Ovary (tissue), 9 donors: ENCODE measurements around the gene PI4KB. TPM values are rescaled to one million over a fixed set of nuclear protein-coding genes. Genes with fewer than 3 reads are reported as not detected.
A peak's percentile ranks its signal among the peaks of the same experiment; 100 is the strongest.

Experiments
- DNase-seq, 5 donors: peaks; one replicate each; pipeline ENCODE4 v3.0.0-alpha.2; 2019 to 2020
- H3K27ac ChIP-seq, 2 donors: fragments of 200-600 bp; one replicate each; pipeline versions ENCODE4 v1.5.1 to v1.8.0; 2019 to 2022
- H3K27me3 ChIP-seq: fragments of 200-600 bp; one replicate; pipeline ENCODE4 v1.8.0; 2022
- H3K36me3 ChIP-seq: fragments of 200-600 bp; sonication (generic); one replicate; pipeline ENCODE4 v1.5.1; 2019
- H3K4me1 ChIP-seq: one replicate; pipeline ENCODE4 v1.8.1; 2013; ENCODE audit warnings: mild to moderate bottlenecking, moderate library complexity; ENCODE audit not compliant: insufficient read depth
- H3K4me3 ChIP-seq: fragments of 200-600 bp; sonication (generic); one replicate; pipeline ENCODE4 v1.5.1; 2017
- H3K9me3 ChIP-seq, 2 donors: fragments of 200-600 bp in 1 of 2; sonication (generic) in 1 of 2; one replicate each; pipeline versions ENCODE4 v1.5.1 to v1.8.1; 2013 to 2019; ENCODE audit warnings: mild to moderate bottlenecking in 1 of 2, moderate library complexity in 1 of 2
- EP300 ChIP-seq: sonication (generic); formaldehyde crosslinking; IDR thresholded peaks from one replicate; pipeline ENCODE4 v1.6.1; 2017; ENCODE audit warnings: antibody characterized with exemption
- POLR2A ChIP-seq: fragments of 450-650 bp; IDR thresholded peaks from one replicate; pipeline ENCODE4 v1.6.1; 2017; ENCODE audit warnings: antibody characterized with exemption, mild to moderate bottlenecking, moderate library complexity
- WGBS, 3 donors: extraction: QIAGEN DNeasy Blood & Tissue Kit in 1 of 3; methylation state at CpG; one replicate each; pipeline versions ENCODE4 v1.1.5 to v1.1.7; 2013 to 2017; 5-methylcytosine and 5-hydroxymethylcytosine counted together
- intact Hi-C, 4 donors: fragments of 100-400 bp; cut with DNase I; formaldehyde crosslinking; loops; one replicate each; pipeline versions ENCODE4 v1.11.0 to v1.15.1; 2022 to 2023
- polyA plus RNA-seq, 2 donors: library from polyadenylated mRNA; stranded (reverse); fragments of 200-250 nt in 1 of 2; fragments of 350-450 nt in 1 of 2; fragmentation: Illumina TruSeq in 1 of 2; extraction: RNeasy Lipid Tissue Mini Kit (QIAGEN cat#74804) in 1 of 2; gene quantifications; one replicate each; pipeline ENCODE4 v1.2.3, GENCODE V29; 2013 to 2014
- small RNA-seq: library from RNA; depleted of rRNA; stranded (forward); fragments of <200 nt; gene quantifications from one replicate; pipeline ENCODE3, GENCODE V24; 2016
- total RNA-seq, 7 donors: library from RNA; depleted of rRNA in 2 of 7; stranded (reverse); fragments of >200 nt in 2 of 7; fragmentation: NEBNext Ultra II Directional in 3 of 7; extraction: Animal tissue kit (Norgen Biotek cat#: 25700) in 3 of 7; gene quantifications; one replicate each; pipeline versions ENCODE4 v1.1.0 to v1.2.4, GENCODE V29; 2016 to 2023
- TF ChIP-seq, protein P1 (sequence below), 3 donors: fragments of 450-650 bp in 2 of 3; fragments of 200-600 bp in 1 of 3; IDR thresholded peaks; one replicate each; pipeline versions ENCODE4 v1.5.1 to v1.8.0; 2016 to 2022; ENCODE audit warnings: antibody characterized with exemption in 3 of 3, mild to moderate bottlenecking in 1 of 3
- donor health status: DM: no; HTN: no; CAD: no; lungs with moderate emphysema.
- donor health status: DM: no; HTN: no; CAD: no.
- donor health status: Bipolar disorder and iron deficiency.
- donor health status: DM: yes; HTN: yes; CAD: no.
- donor health status: DM: no; HTN: no; CAD: no.
- donor health status: DM: yes; HTN: yes; CAD: no.

Gene PI4KB
- total and polyA plus RNA-seq, 9 donors, result 39.8 to 88.9 (median 63.8) TPM

DNA sequence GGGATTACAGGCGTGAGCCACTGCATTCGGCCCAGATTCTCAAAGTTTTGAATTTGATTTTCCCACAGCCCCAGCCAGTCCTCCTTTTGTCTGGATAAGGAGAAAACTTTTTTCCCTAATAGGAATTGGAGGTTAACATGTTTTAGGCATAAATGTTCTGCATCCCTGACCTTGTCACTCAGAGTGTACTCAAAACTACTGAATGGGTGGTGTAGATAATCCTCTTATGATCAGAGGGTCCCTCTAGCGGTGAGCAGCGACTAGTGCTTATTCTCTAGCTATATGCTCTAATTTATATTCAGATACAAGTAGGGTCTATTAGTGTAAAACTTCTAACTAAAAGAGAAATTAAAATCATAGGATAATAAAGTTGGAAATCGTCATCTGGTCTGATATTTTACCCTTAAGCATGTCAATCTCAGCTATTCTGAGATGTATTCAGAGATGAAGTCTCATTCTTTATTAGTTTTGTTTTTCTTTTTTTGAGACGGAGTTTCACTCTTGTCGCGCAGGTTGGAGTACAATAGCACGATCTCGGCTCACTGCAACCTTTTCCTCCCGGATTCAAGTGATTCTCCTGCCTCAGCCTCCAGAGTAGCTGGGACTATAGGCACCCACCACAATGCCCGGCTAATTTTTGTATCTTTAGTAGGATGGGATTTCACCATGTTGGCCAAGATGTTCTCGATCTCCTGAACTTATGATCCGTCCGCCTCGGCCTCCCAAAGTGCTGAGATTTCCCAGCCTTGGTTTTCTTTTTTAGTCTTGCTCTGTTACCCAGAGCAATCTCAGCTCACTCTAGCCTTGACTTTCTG is 75.4 kb downstream of the PI4KB start:
- no peak for TF ChIP-seq EP300
- TF ChIP-seq, protein P1, sequence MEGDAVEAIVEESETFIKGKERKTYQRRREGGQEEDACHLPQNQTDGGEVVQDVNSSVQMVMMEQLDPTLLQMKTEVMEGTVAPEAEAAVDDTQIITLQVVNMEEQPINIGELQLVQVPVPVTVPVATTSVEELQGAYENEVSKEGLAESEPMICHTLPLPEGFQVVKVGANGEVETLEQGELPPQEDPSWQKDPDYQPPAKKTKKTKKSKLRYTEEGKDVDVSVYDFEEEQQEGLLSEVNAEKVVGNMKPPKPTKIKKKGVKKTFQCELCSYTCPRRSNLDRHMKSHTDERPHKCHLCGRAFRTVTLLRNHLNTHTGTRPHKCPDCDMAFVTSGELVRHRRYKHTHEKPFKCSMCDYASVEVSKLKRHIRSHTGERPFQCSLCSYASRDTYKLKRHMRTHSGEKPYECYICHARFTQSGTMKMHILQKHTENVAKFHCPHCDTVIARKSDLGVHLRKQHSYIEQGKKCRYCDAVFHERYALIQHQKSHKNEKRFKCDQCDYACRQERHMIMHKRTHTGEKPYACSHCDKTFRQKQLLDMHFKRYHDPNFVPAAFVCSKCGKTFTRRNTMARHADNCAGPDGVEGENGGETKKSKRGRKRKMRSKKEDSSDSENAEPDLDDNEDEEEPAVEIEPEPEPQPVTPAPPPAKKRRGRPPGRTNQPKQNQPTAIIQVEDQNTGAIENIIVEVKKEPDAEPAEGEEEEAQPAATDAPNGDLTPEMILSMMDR (IDR thresholded peaks at IDR 0.05), result peak; percentile 49 to 77 (median 72)
- Histone ChIP-seq H3K27me3 (no peaks in the 10 kb centered on the region), H3K9me3 (no peaks in the 10 kb centered on the region), H3K4me3 (no peak overlapping the region), H3K4me1 (peaks cover 4% of the 10 kb centered on the region), H3K27ac (no peak overlapping the region), H3K36me3 (no peaks in the 10 kb centered on the region)
- peak in 4 of 5 donors; percentile 20 to 62 (median 49) for DNase-seq
- intact Hi-C loops, result loop anchor here in 3 of 4 donors (5.0 to 10.0 kb wide), 3 partner anchors 55 to 60 kb away; partner anchors contain the start of genes PIP5K1A (in 2 of the 3) and VPS72 (in 2 of the 3)
- 61 to 69% (median 66%) methylated on average over 16 of the region's 16 CpGs for WGBS, 3 donors

DNA sequence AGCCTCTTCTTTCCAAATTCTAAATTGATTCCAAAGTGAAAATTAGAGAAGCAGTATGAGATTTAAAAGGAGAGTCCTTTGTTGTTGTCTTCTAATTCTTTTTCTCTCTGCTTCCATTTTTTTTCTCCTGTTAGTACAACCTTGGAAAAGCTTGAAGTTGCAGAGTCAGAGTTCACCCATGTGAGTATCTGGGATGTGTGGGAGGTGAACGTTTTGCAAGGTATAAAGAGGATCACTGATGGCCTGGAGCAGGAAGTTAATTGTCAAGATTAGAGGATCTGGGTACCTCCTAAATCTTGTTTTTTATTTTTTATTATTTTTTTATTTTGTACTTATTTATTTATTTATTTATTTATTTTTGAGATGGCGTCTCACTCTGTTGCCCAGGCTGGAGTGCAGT is 80.4 kb downstream of the PI4KB start:
- Histone ChIP-seq H3K9me3 (no peaks in the 10 kb centered on the region), H3K4me1 (no peaks in the 10 kb centered on the region), H3K27ac (no peak overlapping the region), H3K36me3 (no peaks in the 10 kb centered on the region), H3K27me3 (no peaks in the 10 kb centered on the region), H3K4me3 (no peak overlapping the region)
- 54 to 61% (median 61%) methylated on average over 2 of the region's 2 CpGs for WGBS, 3 donors
- no peak for DNase-seq
- intact Hi-C loops, result no loop called here
- TF ChIP-seq, protein P1 (IDR thresholded peaks at IDR 0.05), result no peak
- no peak for TF ChIP-seq EP300

DNA sequence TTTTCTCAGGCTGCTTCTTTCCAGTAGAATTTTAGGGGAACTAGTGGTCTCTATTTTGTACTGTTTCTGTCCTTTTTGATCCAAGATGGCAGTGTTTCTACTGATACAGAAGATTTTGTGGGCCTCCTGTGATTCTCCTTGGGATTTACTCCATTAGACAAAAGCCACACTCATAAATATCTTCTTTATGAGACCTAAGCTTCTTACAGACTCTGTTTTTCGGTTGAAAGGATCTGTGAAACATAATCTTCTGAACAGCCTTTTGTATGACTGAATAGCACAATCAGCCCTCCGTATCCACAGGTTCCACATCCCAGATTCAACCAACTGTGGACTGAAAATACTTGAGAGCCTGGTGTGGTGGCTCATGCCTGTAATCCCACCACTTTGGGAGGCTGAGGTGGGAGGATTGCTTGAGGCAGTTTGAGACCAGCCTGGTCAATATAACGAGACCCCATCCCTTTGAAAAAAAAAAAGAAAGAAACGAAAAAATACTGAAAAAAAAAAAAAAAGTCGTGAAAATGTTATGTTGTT is 83.5 kb downstream of the PI4KB start:
- no peaks in the 10 kb centered on the region for H3K36me3 ChIP-seq
- H3K27me3 ChIP-seq, result no peaks in the 10 kb centered on the region
- no peak overlapping the region for H3K27ac ChIP-seq
- intact Hi-C loops, result no loop called here
- no peaks in the 10 kb centered on the region for H3K9me3 ChIP-seq
- 80 to 85% (median 80%) methylated on average over 5 of the region's 5 CpGs for WGBS, 3 donors
- DNase-seq, result no peak
- no peak overlapping the region for H3K4me3 ChIP-seq
- H3K4me1 ChIP-seq, result no peaks in the 10 kb centered on the region
- no peak for TF ChIP-seq EP300

DNA sequence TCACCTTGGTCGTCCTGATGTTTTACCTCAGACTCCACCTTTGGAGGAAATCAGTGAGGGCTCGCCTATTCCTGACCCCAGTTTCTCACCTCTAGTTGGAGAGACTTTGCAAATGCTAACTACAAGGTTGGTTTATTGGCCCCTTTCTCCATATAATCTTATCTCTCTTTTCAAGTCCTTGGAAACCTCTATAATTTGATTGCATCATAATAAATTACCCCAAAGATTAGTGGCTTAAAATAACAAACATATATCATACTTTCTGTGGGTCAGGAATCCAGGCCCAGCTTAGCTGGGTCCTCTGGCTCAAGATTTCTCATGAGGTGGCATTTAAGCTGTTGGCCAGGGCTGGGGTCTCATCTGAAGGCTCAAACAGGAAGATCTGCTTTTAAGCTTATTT is 84.8 kb downstream of the PI4KB start:
- no peaks in the 10 kb centered on the region for H3K36me3 ChIP-seq

More for the DNA sequence above, 84.8 kb downstream of the PI4KB start:
- no peaks in the 10 kb centered on the region for H3K4me1 ChIP-seq
- no peak overlapping the region for H3K4me3 ChIP-seq
- intact Hi-C loops, result no loop called here
- no peaks in the 10 kb centered on the region for H3K9me3 ChIP-seq
- H3K27me3 ChIP-seq, result no peaks in the 10 kb centered on the region
- DNase-seq, result no peak
- TF ChIP-seq POLR2A (no peak), EP300 (no peak)
- TF ChIP-seq, protein P1 (IDR thresholded peaks at IDR 0.05), result no peak
- WGBS, 3 donors, result 80 to 91% (median 82%) methylated on average over 2 of the region's 2 CpGs
- no peak overlapping the region for H3K27ac ChIP-seq

Small RNA genes lying within 50 kb of the gene (small RNA-seq; reads per million reads assigned to genes)
- gene RN7SL444P, result not detected

Other genes with a start within 250 kb of the PI4KB start
- gene SEMA6C, start 180.8 kb downstream of the PI4KB start, total RNA-seq, result 10 to 100 TPM in 5 of 7 donors, 1 to 10 TPM in 2; 8.0 to 18.0 (median 14.7) TPM
- gene SEMA6C, start 180.8 kb downstream of the PI4KB start, polyA plus RNA-seq, result 10 to 100 TPM in 1 of 2 donors, 1 to 10 TPM in 1; 5.0 to 13.4 TPM
- 1 to 10 TPM in 5 of 7 donors, under 1 TPM in 2; 0.48 to 3.8 (median 1.2) TPM for gene TNFAIP8L2, start 170.8 kb downstream of the PI4KB start, total RNA-seq
- 1 to 10 TPM; 2.1 to 4.6 TPM for gene TNFAIP8L2, start 170.8 kb downstream of the PI4KB start, polyA plus RNA-seq
- 10 to 100 TPM; 12.6 to 20.3 (median 14.3) TPM for gene LYSMD1, start 161.5 kb downstream of the PI4KB start, total RNA-seq
- 10 to 100 TPM; 14.3 to 15.5 TPM for gene LYSMD1, start 161.5 kb downstream of the PI4KB start, polyA plus RNA-seq
- 10 to 100 TPM; 18.6 to 32.7 (median 22.7) TPM for gene SCNM1, start 161.3 kb downstream of the PI4KB start, total RNA-seq
- 10 to 100 TPM; 33.0 to 38.9 TPM for gene SCNM1, start 161.3 kb downstream of the PI4KB start, polyA plus RNA-seq
- 1 to 10 TPM in 2 of 7 donors, under 1 TPM in 3, not detected in 2; 0.42 to 1.4 (median 0.88) TPM for gene TMOD4, start 151.4 kb downstream of the PI4KB start, total RNA-seq
- gene TMOD4, start 151.4 kb downstream of the PI4KB start, polyA plus RNA-seq, result under 1 TPM in 1 of 2 donors, not detected in 1; 0.15 TPM
- 10 to 100 TPM; 24.5 to 53.1 (median 48.9) TPM for gene VPS72, start 137.2 kb downstream of the PI4KB start, total RNA-seq
- gene VPS72, start 137.2 kb downstream of the PI4KB start, polyA plus RNA-seq, result 10 to 100 TPM; 42.2 to 78.4 TPM
- gene PIP5K1A, start 128.9 kb downstream of the PI4KB start, total RNA-seq, result 10 to 100 TPM; 33.0 to 62.8 (median 47.5) TPM
- gene PIP5K1A, start 128.9 kb downstream of the PI4KB start, polyA plus RNA-seq, result 10 to 100 TPM; 19.8 to 50.4 TPM
- 100 to 1,000 TPM in 4 of 7 donors, 10 to 100 TPM in 3; 78.1 to 117 (median 108) TPM for gene PSMD4, start 72.7 kb downstream of the PI4KB start, total RNA-seq
- gene PSMD4, start 72.7 kb downstream of the PI4KB start, polyA plus RNA-seq, result 100 to 1,000 TPM; 116 to 167 TPM
- 10 to 100 TPM; 20.6 to 37.2 (median 27.6) TPM for gene ZNF687, start 45.1 kb downstream of the PI4KB start, total RNA-seq
- gene ZNF687, start 45.1 kb downstream of the PI4KB start, polyA plus RNA-seq, result 10 to 100 TPM in 1 of 2 donors, 1 to 10 TPM in 1; 6.4 to 16.3 TPM
- gene RFX5, start 19.8 kb upstream of the PI4KB start, total RNA-seq, result 10 to 100 TPM; 11.8 to 27.9 (median 22.6) TPM
- 10 to 100 TPM; 12.1 to 38.7 TPM for gene RFX5, start 19.8 kb upstream of the PI4KB start, polyA plus RNA-seq
- 100 to 1,000 TPM in 1 of 7 donors, 10 to 100 TPM in 6; 29.6 to 117 (median 87.3) TPM for gene SELENBP1, start 45.3 kb upstream of the PI4KB start, total RNA-seq
- gene SELENBP1, start 45.3 kb upstream of the PI4KB start, polyA plus RNA-seq, result 10 to 100 TPM; 49.2 to 65.7 TPM
- gene PSMB4, start 72.2 kb upstream of the PI4KB start, total RNA-seq, result 100 to 1,000 TPM; 190 to 219 (median 206) TPM
- 100 to 1,000 TPM; 221 to 274 TPM for gene PSMB4, start 72.2 kb upstream of the PI4KB start, polyA plus RNA-seq
- gene POGZ, start 132.1 kb upstream of the PI4KB start, total RNA-seq, result 100 to 1,000 TPM in 5 of 7 donors, 10 to 100 TPM in 2; 54.8 to 151 (median 104) TPM
- 100 to 1,000 TPM in 1 of 2 donors, 10 to 100 TPM in 1; 34.6 to 110 TPM for gene POGZ, start 132.1 kb upstream of the PI4KB start, polyA plus RNA-seq
- gene CGN, start 184.0 kb upstream of the PI4KB start, total RNA-seq, result 10 to 100 TPM in 1 of 7 donors, 1 to 10 TPM in 6; 3.2 to 26.8 (median 5.3) TPM
- gene CGN, start 184.0 kb upstream of the PI4KB start, polyA plus RNA-seq, result 1 to 10 TPM; 1.0 to 4.3 TPM
- gene TUFT1, start 212.9 kb upstream of the PI4KB start, total RNA-seq, result 10 to 100 TPM in 1 of 7 donors, 1 to 10 TPM in 6; 5.0 to 10.1 (median 7.3) TPM
- gene TUFT1, start 212.9 kb upstream of the PI4KB start, polyA plus RNA-seq, result 10 to 100 TPM in 1 of 2 donors, 1 to 10 TPM in 1; 6.6 to 10.2 TPM